22Rv1 (cell line): Measurements from ENCODE around the gene DHX32.
"Not testable (repeated sequence)": the region's sequence is repeated elsewhere in the genome, so short reads cannot be mapped to it uniquely, and the experiment has no call there.

Source experiments
- H3K27ac ChIP-seq: fragments of 450-650 bp; 2 replicates; pipeline ENCODE4 v1.5.1; 2017
- ZFX ChIP-seq: fragments of 450-650 bp; IDR thresholded peaks from 2 replicates; pipeline ENCODE4 v1.6.1; 2017; ENCODE audit warnings: antibody characterized with exemption, borderline replicate concordance
- TF ChIP-seq, protein P1 (sequence below): fragments of 450-650 bp; IDR thresholded peaks from 2 replicates; pipeline ENCODE4 v1.5.1; 2017; ENCODE audit warnings: mild to moderate bottlenecking

DHX32 gene

DNA sequence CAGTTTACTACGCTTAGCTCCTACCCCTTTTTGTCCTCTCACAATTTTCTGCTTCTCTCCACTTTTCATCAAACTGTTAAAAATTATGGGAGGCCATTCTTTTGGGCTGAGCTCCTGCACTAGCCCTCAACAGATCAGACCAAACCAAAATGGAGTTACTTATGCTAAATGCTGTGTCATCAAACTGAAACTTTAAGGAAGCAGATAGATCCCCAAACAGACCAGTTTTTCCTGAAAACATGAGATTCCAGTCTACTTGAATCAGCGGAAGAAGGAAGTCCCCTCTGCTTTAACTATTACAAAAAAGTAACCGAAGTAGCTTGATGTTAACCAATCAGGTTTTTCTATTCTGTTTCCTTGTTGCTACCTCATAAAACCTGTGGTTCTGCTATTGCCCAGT, 35.9 kb upstream of the DHX32 start:
- TF ChIP-seq, protein P1, sequence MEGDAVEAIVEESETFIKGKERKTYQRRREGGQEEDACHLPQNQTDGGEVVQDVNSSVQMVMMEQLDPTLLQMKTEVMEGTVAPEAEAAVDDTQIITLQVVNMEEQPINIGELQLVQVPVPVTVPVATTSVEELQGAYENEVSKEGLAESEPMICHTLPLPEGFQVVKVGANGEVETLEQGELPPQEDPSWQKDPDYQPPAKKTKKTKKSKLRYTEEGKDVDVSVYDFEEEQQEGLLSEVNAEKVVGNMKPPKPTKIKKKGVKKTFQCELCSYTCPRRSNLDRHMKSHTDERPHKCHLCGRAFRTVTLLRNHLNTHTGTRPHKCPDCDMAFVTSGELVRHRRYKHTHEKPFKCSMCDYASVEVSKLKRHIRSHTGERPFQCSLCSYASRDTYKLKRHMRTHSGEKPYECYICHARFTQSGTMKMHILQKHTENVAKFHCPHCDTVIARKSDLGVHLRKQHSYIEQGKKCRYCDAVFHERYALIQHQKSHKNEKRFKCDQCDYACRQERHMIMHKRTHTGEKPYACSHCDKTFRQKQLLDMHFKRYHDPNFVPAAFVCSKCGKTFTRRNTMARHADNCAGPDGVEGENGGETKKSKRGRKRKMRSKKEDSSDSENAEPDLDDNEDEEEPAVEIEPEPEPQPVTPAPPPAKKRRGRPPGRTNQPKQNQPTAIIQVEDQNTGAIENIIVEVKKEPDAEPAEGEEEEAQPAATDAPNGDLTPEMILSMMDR, result no peak
- TF ChIP-seq ZFX, result no peak
- no peak overlapping the region for H3K27ac ChIP-seq

DNA sequence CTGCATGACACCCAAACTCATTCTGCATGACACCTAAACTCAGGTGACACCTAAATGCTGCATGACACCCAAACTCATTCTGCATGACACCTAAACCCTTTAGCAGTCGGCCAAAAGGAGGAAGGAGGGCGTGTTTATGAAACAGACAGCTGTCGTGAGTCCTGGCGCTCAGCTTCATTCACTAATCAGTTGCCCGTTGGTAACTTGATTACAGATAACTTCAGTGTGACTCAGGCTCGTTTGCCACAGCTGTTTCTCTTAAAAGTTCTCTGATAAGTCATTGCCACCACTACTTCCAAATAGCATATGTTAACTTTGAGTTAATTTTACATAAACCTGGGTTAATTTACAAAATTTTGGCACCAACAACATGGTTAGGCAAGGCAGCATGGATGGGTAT, 32.2 kb upstream of the DHX32 start:
- peak overlapping the region; percentile 83 for H3K27ac ChIP-seq

DNA sequence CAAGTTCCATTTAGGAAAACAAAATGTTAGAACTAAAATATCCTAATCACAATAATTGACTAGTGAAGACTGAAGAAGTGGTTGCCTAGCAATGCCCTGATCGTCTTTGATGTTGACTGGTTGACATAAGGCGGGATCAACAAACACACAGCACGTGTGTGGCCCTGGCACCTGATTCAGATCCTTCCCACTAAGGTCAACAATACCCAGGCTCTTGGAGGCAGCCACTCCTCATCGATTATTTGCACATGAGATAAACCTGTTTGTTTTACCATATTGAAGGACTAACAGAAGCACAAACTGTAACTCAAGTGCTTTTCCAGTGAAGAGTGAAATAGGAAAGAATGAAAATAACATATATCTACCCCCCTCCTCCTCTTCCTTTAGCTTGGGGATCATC, 30.9 kb upstream of the DHX32 start:
- TF ChIP-seq, protein P1, result no peak
- TF ChIP-seq ZFX, result no peak
- peak overlapping the region; percentile 83 for H3K27ac ChIP-seq

DNA sequence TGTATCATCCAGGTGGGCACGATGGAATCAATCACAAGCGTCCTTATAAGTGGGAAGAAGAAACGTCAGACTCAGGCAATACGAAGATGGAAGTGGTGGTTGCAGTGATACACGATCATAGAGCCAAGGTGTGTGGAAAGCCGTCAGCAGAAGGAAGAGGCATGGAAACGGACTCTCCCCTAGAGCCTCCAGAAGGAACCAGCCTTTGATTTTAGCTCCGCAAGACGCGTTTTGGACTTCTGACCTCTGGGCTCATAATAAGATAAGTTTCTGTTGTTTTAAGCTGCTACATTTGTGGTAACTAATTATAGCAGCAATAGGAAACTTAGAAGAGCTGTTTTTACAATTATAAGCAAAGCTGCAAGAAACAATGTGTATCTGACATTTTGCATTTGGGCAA, 30.1 kb upstream of the DHX32 start:
- TF ChIP-seq, protein P1, result no peak
- no peak for TF ChIP-seq ZFX
- H3K27ac ChIP-seq, result peak overlapping the region; percentile 83

DNA sequence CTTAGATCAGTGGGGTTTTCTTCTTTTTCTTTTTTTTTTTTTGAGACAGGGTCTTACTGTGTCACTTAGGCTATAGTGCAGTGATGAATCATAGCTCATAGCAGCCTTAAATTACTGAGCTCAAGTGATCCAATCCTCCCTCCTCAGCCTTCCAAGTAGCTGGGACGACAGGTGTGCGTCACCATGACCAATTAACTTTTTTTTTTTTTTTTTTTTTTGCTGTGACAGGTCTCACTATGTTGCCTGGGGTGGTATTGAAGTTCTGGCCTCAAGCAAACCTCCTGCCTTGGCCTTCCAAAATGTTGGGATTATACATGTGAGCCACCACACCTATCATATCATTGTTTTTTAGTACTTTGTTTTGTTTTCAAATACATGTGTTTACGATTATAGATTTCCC, 28.4 kb upstream of the DHX32 start:
- not testable (repeated sequence) for H3K27ac ChIP-seq

DNA sequence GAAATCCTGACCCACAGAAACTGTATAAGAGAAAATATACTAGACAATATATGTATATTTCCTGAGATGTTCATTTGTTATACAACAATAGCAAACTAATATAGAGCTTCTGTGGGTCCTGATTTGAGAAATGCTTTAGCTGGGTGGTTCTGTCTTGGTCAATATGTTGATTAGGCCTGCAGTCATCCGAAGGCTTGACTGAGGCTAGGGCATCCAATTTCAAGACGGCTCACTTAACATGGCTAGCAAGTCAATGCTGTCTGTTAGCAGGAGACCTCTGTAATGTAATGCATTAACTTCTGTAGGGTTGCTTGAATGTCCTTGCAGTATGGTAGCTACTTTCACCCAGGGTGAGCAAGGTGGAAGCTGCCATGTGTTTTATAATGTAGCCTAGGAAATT, 27.7 kb upstream of the DHX32 start:
- not testable (repeated sequence) for H3K27ac ChIP-seq

DNA sequence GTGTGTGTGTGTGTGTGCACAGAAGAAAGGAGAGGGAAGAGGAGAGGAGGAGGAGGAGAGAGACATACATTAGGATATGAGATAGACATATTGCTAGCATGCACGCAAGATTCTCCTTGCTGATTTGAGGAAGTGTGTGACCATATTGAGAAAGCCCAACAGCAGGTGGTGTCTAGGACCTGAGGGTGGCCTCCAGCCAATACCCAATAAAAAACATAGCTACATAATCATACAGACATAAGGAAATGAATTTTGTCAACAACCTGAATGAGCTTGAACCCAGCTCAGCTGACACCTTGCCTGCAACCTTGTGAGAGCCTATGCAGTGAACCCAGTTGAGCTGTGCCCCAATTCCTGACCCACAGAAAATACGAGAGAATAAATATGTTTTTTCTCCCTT, 26.5 kb upstream of the DHX32 start:
- not testable (repeated sequence) for H3K27ac ChIP-seq

DNA sequence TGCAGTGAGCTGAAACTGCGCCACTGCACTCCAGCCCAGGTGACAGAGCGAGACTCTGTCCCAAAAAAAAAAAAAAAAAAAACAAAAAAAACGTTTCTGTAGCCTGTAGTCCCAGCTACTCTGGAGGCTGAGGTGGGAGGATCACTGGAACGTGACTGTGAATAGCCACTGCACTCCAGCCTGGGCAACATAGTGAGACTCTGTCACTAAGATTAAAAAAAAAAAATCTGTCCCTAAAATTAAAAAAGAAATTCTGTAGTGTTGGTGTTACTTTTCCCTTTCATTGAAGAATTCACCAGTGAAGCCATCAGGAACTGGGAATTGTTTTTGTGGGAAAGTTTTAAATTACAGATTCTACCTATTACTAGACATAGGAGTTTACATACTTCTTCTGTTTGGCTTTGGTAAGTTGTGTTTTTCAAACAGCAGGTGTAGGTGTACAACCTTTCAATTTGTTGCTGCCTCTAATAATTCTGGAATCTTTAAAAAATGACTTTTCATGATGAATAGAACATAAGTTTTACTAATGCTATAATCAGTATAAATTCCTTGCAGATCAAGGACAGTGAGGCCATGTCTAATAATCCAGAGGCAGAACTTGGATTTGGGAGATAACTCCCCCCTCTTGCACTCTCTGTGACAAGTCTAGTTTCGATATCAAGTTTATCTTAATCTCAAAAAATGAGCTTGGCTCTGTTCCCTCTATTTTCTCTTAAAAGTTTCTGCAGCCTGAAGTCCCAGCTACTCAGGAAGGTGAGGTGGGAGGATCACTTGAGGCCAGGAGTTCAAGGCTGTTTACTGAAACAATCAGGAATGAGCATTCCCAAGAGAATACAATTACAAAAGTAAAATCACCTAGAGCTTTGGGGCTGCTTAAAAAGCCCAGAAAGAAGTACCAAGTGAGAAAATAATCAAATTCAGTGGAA, 24.2 kb upstream of the DHX32 start:
- not testable (repeated sequence) for H3K27ac ChIP-seq

DNA sequence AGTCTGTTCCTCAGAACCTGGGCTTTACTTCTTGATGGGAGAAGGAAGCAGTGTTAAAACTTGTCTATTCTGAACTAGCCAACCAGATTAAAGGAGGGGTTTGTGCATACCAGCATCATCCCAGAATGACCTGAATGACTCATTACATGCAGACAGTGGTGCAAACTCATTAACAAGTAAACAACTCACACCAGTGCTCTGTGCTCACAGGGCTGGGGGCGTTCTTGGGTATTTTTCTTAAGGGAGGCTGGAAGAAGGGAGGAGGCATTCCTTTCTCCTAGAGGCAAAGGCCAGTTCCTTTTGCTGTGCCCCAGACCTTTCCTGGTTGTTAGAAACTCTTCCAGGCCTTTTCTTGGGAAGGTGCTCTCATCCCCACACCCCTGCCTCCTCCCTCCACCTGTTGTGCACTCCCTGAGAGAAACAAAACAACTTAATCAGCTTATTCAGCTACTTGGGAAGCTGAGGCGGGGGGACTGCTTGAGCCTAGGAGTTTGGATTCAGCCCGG, 22.1 kb upstream of the DHX32 start:
- not testable (repeated sequence) for H3K27ac ChIP-seq

DNA sequence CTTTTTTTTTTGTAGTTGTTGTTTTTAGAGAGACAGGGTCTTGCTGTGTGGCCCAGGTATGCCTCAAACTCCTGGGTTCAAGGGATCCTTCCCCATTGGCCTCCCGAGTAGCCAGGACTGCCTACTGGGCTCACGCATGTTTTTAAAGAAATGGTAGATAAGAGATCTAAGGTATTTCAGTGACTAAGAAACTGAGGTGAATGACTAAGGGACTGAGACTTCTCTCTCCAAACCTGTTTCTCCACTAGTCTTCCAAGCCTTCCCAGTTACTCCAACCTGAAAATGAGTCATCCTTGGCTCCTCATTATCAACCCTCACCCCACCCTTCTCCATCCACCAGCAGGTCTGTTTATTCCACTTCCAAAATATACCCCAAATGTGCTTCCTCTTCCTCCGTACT, 19.9 kb upstream of the DHX32 start:
- not testable (repeated sequence) for H3K27ac ChIP-seq

DNA sequence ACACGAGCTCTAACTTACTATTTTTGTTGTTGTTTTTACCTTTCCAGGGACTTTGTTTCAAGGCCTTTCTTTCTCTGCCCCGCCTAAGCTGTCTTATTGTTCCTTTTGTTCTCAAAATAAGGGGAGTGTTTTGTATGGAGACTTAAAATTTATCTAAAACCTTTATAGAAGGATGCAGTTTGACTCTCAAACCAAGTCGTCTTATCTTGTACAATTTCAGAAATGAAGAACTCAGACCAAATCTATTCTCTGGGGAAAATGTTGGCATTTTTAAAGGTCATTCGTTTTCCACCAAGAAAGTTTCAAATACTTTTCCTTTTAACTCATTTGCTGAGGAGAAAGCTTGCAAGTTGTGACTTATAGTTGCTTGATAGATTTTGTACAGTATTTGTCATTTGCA, 16.2 kb upstream of the DHX32 start:
- not testable (repeated sequence) for H3K27ac ChIP-seq

DNA sequence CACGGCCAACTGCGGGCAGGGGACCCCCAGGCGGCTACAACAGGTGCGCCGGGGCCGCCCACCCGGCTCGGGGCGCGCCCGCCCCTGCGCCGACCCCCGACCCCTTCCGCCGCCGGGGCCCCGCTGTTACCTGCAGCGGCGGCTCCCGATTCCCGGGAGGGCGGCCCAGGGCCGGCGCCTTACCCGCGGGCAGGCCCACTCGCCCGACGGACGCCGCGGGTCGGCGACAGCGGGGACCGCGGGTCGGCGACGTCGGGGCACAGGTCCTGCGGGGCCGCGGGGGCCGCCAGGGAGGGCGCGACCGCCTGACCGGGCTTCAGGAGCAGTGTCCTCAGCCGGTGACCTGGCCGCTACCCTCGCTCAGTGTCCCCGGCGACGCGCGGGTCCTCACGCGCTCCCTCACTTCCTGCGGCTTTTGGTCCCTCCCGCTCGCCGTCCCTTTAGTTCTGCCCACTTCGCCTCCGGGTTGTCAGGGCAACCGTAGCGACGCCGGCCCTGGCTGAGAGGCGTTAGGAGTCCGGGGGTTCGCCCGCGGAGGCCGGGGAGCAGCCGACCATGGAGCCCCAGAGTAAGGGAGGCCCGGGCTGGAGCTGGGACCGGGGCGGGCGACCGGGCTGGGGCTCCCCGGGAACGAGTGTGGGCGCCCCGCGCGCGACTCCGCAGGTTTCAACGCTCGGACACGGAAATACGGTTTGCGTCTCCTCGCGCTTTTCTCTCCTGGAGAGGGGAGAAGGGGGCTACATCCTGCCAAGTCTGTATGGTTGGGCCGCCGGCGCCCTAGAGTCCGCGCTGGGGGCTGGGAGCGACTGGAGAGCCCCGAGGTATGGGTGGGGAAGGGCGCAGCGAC, 15.2 kb upstream of the DHX32 start, which contains the start of gene FANK1:
Gene FANK1, plus strand, starts transcription at position 477 of the 847 bp plus-strand sequence. Its CDS starts 79 bp downstream, at position 556.
- H3K27ac ChIP-seq, result peak within 1 kb of the TSS; percentile 50

DNA sequence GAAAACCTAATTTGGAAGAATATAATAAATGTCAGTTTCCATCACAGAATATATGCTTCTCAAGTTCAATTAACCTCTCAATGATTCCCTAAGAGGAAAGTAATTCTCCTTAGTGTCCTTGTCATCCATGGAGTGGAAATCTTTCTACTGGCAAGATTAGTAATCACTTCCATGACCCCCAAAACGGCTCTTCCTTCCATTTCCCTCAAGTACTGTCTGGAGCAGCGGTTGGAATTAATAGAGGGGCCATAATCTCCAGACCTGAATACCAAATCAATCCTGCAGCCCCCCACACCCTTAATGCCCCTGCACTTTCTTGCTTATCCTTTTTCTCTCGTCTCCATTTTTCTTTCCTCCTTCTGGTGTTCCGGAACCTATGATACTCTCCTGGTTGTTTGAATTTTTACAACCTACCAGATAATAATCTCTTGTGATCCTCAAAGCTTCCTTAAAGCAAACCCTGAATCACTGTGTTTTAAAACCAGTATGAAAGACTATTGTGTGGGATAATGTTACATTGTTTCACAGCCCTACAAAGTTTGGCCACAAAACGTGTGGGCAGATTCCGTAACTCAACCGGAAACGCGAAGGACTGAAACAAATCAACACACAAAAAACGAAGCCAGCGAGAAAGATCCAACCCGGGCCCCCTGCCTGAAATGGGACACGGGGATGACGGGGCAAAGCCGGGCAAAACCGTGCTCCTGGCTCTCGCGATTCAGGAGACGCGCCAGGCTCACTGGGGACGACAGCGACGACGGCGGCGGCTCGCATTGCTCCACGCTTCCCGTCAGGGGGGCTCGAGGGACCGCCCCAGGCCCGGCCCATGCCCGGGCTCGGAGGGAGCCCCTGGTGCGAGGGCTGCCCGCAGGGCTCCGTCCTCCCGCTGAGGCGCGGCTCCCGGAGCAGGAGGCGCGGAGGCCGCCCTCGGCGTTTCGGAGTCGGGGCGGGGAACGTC, 14.3 kb upstream of the DHX32 start:
- H3K27ac ChIP-seq, result peak overlapping the region; percentile 50

DNA sequence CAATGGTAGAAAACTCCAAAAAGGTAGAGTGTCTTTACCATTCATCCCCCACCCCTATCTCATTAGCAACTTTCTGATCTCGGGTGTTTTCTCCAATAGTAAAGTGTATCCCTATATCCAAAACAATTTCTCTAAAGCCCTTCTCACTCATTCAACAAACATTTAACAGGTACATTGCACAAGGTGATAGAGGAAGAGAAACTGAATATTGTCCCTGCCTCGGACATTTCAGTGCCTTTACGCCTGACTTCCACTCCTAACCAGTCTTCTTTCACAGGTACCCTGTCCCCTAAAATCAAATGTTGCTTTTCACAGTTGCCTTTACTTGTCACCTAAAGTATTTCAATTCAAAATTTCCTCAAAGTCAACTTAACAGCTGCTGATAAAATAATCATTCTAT, 13.1 kb upstream of the DHX32 start:
- not testable (repeated sequence) for H3K27ac ChIP-seq

DNA sequence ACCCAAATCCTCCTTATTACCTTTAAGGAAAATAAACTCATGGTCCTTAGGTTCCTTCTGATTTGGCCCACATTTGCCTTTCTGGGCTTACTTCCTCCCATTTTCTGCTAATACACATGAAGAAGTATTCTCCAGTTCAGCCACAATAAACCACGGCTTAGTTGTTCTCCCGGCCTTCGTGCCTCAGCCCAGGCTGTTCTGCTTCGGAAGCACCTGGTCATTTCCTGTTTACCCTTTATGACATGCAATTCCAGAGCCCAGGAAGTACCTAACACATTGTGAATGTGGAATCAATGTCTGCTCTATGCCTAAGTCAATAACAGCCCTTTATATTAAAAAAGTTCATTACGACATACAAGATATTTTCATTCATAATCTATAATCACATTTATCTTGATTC, 11.3 kb upstream of the DHX32 start:
- H3K27ac ChIP-seq, result not testable (repeated sequence)

DNA sequence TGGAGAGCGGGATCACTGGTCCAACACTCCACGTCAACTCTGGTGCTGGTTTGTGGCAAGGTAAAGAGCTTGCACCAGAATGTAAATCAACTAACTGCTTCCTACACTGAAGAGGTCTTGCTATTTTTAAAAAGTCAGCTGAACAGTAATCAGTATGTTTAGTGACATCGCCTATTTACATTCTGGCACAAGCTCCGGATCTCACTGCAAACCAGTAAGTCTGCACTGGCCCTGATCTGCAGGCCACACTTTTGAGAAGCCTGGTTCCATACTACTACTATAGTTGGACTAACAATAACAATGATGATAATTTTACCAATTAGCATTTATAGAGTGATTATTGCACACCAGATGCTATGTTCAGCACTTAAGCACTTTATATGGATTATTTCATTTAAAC, 8.3 kb upstream of the DHX32 start:
- peak overlapping the region; percentile 44 for H3K27ac ChIP-seq
